HG02981 (cell line): Measurements from ENCODE around the gene TMEM61.
A peak's percentile ranks its signal among the peaks of the same experiment; 100 is the strongest.
"Not testable (repeated sequence)": the region's sequence is repeated elsewhere in the genome, so short reads cannot be mapped to it uniquely, and the experiment has no call there.

ENCODE experiments used
- ATAC-seq: cut with Tn5 transposase; IDR thresholded peaks from one replicate; pipeline ENCODE4 v1.9.1; 2021; ENCODE audit warnings: mild to moderate bottlenecking, moderate library complexity; ENCODE audit not compliant: unreplicated experiment

TMEM61 gene

DNA sequence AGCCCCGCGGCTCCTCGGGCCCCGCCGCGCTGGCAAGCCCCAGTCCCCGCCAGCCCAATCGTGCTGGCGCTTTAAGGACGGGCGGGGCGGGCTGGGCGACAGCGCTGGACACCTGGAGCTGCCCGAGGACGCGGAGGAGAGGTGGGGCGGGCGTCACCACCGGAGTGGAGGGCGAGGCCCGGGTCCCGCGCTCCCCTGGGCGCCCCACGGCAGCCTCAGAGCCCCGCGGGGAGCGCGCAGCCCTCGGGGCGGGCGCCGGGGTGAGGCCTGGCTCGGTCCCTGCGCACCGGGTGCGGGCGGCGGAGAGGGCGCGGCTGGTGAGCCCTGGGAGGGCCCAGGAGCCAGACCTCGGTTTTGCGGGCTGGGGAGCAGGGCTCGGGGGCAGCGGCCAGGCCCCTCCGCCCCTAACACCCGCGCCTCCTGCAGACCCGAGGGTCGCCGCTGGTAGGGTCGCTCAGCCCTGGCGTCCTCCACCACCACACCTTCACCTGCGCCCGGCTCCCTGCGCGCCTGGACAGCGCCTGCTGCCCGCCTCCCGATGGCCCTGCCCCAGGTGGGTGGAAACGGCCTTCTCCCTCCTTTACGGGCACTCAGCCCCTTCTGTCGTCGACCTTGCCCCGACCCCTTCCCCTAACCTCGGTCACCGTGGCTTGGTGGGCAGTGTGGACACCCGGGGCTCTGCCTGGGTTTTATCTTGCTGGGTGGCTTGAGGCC, at the start of gene TMEM61:
TMEM61 (plus strand) TSS at position 101 of the 714 bp plus-strand sequence; CDS start at position 539, 438 bp downstream.
- no peak for ATAC-seq

DNA sequence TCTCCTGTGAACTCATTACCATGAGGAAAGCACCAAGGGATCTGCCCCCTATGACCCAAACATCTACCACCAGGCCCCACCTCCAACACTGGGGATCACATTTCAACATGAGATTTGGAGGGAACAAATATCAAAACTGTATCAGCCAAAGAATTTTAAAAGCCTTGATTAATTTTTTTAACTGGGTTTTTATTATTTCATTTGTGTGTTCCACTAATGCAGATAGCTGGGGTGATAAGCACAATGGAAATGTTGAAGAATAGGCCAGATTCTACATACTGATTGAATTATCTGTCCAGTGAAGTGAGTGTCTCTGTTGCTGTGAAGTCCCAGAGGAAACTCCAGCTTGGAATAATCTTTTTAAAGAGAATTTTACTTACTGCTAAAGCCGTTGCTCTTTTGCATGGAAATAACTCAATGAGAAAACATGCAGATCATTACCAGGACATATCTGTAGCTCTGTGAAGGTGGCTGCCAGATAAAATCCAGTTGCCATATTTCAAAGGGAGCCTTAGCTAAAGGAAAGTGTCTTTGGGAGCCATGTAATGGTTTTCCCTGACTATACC, 49.1 kb upstream of the TMEM61 start:
- no peak for ATAC-seq

DNA sequence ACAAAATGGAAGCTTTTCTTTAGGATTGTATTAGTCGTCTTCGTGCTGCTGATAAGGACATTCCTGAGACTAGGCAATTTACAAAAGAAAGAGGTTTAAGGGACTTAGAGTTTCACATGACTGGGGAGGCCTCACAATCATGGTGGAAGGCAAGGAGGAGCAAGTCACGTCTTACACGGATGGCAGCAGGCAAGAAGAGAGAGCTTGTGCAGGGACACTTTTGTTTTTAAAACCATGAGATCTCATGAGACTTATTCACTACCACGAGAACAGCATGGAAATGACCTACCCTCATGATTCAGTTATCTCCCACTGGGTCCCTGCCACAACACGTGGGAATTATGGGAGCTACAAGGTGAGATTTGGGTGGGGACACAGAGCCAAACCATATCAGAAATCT, 46.3 kb upstream of the TMEM61 start:
- not testable (repeated sequence) for ATAC-seq

DNA sequence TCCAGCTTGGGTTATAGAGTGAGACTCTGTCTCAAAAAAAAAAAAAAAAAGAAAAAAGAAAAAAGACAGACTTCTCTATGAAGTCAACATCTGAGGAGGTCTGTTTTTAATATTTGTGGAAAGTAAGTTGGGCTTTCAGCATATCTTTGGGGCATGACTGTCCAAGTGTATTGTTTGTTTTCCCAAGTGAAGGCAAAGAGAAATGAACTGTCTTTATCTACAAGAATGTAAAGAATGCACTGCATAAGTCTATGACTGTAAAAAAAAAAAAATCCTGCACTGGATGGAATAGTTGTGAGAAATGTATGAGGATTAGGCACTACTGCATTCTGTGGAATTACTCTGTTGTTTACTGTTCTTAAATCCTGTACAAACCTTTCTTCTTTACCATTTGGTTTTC, 45.6 kb upstream of the TMEM61 start:
- ATAC-seq, result no peak

DNA sequence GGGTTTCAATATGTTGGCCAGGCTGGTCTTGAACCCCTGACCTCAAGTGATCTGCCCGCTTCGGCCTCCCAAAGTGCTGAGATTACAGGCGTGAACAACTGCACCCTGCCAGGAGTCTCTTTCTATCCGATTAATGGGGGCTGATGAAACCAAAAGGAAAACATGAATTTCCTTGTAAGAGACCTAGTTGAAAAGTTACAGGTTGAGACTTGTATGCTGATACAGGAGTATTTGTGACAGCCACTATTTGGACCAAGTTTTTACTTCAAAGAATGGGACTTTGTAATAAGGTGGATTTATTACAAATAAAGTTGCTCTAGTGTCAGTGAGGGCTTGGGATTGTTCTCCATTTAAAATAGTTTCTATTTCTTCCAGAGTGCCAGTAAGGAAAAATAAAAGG, 43.6 kb upstream of the TMEM61 start:
- ATAC-seq, result no peak

DNA sequence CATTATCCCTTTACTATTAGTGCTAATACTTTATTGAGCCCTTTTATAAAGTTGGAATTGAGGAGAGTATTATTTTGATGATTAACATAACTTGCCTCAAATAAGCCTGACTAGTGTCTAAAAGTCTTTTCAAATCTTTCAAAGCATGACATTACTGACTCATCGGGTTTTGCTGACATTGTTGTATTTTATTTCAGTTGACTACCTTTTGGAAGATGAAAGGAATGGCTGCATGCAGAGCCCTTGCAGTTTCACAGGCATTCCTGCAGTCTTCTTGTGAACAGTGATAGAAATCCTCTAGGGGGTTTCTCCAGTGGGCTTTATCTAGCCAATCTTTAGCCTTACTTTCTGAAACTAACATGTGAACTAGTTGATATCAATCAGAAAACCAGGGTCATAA, 43.0 kb upstream of the TMEM61 start:
- no peak for ATAC-seq

DNA sequence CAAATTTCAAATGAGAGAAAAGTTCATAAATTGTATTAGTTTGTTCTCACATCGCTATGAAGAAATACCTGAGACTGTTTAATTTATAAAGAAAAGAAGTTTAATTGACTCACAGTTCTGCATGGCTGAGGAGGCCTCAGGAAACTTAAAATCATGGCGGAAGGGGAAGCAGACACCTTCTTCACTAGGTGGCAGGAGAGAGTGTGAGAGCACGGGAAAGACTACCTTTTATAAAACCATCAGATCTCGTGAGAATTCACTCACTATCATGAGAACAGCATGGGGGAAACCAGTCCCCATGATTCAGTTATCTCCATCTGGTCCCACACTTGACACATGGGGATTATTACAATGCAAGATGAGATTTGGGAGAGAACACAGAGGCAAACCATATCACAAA, 41.5 kb upstream of the TMEM61 start:
- not testable (repeated sequence) for ATAC-seq

DNA sequence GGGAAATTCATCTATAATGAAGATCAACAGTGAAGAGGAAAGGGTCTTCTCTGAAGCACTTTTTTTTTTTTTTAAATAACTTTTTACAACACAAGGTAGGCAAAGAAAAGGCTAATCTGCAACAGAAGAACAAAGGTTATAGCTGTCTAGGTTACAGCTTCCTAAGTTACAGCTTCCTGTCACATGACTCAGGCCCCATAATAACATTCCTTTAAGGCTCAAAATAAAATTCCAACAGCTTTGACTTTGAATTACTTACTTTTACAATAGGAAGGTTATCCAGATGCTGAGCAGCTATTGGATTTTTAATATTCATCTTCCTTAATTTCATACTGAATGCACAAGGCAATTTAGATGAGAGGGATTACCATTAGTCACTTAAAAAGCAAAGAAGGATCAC, 40.4 kb upstream of the TMEM61 start:
- ATAC-seq, result no peak

DNA sequence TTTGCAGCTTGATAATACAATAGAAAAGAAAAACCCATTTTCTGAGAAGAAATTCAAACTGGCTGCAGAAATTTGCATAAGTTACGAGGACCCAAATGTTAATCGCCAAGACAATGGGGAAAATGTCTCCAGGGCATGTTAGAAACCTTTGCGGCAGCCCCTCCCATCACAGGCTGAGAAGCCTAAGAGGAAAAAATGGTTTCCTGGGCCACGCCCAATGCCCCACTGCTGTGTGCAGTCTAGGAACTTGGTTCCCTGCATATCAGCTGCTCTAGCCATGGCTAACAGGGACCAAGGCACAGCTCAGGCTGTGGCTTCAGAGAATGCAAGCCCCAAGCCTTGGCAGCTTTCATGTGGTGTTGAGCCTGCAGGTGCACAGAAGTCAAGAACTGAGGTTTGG, 37.5 kb upstream of the TMEM61 start:
- ATAC-seq, result no peak

DNA sequence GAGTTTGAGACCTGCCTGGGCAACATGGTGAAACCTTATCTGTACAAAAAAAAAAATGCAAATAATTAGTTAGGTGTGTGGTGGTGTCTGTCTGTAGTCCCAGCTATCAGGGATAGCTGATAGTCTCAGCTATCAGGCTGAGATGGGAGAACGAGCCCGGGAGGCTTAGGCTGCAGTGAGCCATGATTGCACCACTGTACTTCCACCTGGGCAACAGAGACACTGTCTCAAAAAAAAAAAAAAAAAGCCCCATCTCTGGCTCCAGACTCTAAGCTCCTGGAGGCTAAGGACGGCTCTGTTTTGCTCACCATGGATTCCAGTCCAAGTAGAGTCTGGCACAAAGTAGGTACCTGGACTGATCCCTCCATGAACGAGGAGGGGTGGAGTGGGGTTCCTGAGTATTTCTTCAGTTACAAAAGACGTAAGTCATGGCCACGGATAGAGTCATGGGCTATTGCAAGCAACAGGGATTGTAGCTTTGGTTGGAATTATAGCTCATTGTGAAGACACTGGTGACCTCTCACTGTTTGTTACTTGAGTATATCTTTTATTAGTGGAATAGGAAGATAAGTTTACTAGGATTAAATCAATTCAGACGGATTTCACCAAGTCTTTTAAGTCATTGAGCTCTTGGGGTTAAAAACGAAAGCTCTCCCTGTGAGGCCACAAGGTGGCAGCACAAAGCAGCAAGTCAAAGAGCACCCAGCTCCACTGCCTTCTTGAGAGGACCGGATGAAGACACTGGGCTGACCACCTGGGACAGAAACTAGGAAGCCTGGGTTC, 35.6 kb upstream of the TMEM61 start:
- ATAC-seq, result peak; percentile 50

DNA sequence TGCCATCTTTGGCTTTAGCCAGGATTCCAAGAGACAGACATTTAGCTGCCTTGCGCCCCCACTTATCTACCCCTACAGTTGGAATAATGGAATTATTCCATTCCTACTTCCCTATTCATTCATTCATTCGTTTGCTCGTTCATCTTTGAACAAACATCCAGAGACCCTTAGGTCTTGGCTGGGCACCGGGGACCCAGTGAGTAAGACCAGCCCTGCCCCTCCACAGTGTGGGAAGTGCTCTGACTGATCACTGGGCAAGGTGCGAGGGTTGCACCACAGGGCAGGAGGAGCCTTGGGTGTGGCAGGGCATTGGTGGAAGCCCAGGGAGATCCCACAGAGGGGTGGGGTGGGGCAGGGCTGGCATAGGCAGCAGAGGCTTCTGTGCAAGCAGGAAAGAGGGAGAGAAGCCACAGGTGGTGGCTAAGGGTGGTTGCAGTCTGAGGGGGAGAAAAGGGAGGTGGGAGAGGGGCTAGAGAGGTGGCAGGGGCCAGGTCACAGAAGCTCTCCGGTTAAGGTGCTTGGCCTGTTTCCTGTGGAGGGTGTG, 35.0 kb upstream of the TMEM61 start:
- ATAC-seq, result no peak

DNA sequence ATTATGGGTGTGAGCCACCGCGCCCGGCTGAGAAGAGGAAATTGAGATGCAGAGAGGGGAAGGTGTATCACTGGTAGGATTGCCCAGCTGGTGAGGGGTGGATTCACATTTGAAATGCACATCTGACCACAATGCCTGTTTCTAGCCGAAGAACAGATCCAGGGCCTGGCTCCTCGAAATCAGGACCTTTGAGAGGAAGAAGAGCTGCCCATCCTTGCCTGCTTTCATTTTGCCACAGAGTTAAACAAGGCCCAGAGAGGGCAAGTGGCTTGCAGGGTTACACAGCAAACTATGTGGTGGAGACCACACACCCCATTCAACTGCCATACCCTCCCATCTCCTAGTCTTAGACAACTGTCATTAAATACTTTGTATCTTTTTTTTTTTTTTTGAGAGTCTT, 32.9 kb upstream of the TMEM61 start:
- ATAC-seq, result no peak

DNA sequence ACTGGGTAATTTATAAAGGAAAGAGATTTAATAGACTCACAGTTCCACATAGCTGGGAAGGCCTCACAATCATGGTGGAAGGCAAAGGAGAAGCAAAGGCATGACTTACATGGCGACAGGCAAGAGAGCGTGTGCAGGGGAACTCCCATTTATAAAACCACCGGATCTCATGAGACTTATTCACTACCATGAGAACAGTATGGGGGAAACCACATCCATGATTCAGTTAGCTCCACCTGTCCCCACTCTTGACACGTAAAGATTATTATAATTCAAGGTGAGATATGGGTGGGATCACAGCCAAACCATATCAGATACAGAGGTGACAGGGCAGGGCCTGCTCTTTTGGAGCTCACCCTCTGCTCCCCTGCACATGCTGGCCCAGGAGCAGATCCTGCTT, 31.4 kb upstream of the TMEM61 start:
- ATAC-seq, result no peak

DNA sequence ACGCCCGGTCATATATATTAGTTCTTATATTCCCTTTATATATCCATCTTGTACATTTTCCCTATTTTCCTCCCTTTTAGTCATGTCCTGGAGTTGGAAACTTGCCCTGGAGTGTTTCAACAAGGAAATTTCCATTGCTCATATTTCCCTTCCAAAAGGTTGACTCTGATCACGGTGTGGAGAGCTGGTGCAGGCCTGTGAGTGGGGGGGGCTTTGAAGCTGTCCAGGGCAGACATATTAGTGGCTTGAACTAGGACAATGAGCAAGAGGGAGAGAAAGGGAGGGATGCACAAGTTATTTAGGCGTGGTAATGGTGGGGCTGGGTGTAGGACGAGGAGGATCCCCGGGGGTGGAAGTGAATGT, 30.4 kb upstream of the TMEM61 start:
- ATAC-seq, result no peak

DNA sequence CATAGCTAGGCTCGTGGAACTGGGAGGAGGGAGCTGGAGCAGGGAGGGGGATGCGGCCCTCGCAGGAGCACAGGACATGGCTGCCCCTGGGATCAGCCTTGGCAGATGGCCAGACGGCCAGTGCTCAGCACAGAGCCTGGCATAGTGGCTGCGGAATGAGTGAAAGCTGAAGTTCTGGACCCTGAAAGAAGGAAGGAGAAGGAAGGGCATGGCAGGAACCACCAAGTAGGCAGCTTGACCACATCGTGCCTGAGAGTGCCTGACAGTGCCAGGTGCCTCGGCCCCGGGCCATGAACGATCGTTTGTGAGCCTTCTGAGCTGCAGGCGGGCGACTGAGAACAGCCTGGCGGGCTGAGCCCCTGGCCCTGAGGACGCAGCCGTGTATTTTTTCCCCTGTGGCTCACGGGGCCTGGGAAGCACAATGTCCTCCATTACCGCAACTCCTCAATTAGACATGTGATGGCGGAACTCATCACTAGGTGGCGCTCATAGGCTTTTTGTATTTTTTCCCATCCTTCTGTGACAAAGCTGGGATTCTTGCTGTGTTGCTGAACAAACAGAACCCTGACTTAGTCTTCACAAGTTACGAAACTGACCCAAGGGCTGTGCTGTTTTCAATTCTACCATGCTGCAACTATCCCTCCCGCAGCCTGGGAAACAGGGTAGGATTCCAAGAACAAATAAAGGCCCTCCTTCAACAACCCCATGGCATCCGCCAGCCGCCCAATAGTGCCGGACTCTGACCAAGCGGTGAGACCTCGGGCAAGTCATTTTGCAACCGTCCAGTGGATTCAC, 29.9 kb upstream of the TMEM61 start:
- no peak for ATAC-seq

DNA sequence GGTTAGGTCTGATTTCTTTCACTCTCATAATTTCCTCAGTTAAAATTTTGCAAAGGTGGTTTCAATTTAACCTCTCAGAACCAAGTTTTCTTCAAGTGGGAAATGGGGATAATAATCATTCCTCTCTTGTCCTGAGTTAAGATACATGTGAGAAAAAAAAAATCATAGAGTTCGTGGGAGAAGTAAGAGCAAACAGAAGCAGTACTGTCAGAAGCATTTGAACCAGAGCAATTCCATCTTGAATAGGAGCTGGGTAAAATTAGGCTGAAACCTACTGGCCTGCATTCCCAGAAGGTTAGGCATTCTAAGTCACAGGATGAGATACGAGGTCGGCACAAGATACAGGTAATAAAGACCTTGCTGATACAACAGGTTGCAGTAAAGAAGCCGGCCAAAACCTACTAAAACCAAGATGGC, 28.6 kb upstream of the TMEM61 start:
- ATAC-seq, result no peak

DNA sequence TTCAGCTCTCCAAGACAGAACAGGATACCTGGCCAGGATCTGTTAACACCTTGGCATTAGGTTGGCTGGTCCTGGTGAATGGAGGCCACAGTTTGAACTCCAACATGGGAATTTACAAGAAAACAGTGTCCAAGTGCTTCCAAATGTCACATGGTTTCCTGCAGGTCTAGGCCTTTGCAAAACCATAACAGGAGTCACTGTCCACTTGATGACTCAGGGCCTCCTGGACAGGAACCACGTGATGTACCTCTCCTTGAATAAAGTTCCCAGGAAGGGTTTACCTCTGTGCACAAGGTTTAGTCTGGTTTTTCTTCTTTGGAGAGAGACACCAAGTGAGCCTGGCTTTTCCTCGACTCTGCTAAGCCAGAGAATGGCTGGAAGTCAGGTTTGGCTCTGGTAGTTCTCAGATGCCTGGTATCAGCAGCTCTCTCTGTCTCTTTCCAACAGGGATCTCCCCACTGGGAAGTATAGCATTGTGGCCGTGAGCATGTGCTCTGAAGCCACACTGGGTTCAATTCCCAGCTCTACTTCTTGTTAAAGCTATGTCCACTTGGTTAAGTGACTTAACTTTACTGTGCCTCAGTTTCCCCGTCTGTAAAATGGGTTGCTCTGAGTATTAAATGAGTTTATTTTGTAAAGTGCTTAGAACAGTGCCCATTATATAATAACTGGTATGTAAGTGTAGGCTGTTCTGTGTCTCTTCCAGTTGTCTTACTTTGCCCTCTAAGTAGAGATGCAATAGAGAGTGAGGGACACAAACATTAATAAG, 27.3 kb upstream of the TMEM61 start:
- no peak for ATAC-seq

DNA sequence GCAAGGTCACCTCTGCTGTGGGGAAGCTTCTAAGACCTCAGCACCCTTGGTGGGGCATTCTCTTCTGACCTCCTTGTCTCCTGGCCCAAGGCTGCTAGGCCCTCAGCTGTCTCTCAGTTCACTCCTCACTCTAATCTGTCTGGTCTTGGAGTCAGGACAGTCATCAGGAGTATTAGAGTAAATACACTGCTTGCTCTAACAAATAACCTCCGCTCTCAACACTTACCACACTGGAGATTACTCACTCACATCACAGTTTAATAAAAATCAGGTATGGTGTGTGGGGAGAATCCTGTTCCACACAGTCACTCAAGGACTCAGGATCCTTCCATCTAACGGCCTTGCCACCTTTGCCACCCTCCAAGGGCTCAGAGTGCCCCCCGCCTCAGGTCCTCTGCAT, 26.6 kb upstream of the TMEM61 start:
- no peak for ATAC-seq

DNA sequence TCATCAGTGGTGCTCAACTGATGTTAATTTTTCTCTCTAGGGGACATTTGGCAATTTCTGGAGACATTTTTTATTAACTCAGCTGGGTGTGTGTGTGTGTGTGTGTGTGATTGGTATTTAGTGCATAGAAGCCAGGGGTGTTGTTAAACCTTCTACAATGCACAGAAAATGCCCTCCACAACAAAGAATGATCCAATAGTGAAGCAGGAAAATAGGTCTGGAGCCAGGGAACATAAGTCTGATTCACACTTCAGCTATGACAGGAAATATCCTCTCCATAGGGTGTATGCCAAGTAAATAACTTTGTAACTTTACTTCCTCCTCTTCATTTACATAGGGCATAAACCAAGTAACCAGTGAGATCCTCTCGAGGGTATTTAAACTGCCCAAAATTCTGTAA, 25.1 kb upstream of the TMEM61 start:
- no peak for ATAC-seq

DNA sequence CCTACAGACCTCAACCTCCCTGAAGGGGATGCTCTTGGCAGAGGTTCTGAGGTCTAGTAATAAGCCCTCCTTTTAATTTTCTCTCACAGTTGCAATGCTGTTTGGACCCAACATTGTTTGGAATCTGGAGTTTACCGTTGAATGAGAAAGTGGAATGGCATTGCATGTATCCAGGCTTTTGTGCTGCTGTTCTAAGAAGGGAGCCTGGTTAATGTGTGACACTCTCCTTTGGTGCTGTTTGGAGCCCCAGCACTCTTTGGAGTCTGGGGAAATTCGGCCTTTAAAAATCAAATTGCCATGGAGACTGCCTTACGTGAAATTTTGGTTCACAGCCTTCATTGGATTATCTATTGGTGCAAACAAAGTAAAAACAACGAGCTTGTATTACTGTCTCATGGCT, 23.7 kb upstream of the TMEM61 start:
- ATAC-seq, result no peak
